Keratinocyte (primary cell): Measurements from ENCODE around the gene NPAS3. TPM values are rescaled to one million over a fixed set of nuclear protein-coding genes. Genes with fewer than 3 reads are reported as not detected.

ENCODE experiments used
- DNase-seq: peaks from one replicate; pipeline ENCODE4 v3.0.0-alpha.2; 2011; ENCODE audit warnings: low read depth, missing footprints, low spot score
- FAIRE-seq: peaks from 2 replicates; lab custom pipeline; 2011; peaks lifted over from hg19 to GRCh38; lab: Jason Lieb, UNC
- H2AFZ ChIP-seq: 2 replicates; pipeline ENCODE4 v1.6.0; 2012; ENCODE audit warnings: low read length, control low read depth, inconsistent platforms; ENCODE audit not compliant: control insufficient read depth
- H3K27ac ChIP-seq: 2 replicates; pipeline ENCODE4 v1.5.1; 2011; ENCODE audit warnings: low read length; ENCODE audit not compliant: control insufficient read depth, insufficient read depth
- H3K27me3 ChIP-seq: 3 replicates; pipeline ENCODE4 v1.6.0; 2011; ENCODE audit warnings: low read length; ENCODE audit not compliant: control insufficient read depth, insufficient read depth; ENCODE audit errors: extremely low read depth
- H3K36me3 ChIP-seq, 2 experiments: 2 replicates in 1 of 2; 3 replicates in 1 of 2; pipeline ENCODE4 v1.5.1; 2011; ENCODE audit warnings: low read length in 2 of 2, mild to moderate bottlenecking in 1 of 2; ENCODE audit not compliant: control insufficient read depth in 2 of 2, insufficient read depth in 2 of 2; ENCODE audit errors: extremely low read depth in 1 of 2
- H3K4me1 ChIP-seq: 3 replicates; pipeline ENCODE4 v1.5.1; 2011; ENCODE audit warnings: low read length; ENCODE audit not compliant: control insufficient read depth, insufficient read depth; ENCODE audit errors: extremely low read depth
- H3K4me2 ChIP-seq: 3 replicates; pipeline ENCODE4 v1.6.0; 2011; ENCODE audit warnings: low read depth, low read length; ENCODE audit not compliant: control insufficient read depth, insufficient read depth; ENCODE audit errors: extremely low read depth
- H3K4me3 ChIP-seq, 3 experiments: fragments of 200-600 bp in 1 of 3; sonication (generic) in 1 of 3; 2 replicates in 2 of 3; 3 replicates in 1 of 3; pipeline ENCODE4 v1.5.1; 2011 to 2016; ENCODE audit warnings: low read length in 3 of 3, mild to moderate bottlenecking in 3 of 3, control low read depth in 2 of 3, inconsistent platforms in 1 of 3, low read depth in 1 of 3, mixed read lengths in 1 of 3, mixed run types in 1 of 3, moderate library complexity in 1 of 3; ENCODE audit not compliant: control insufficient read depth in 2 of 3, insufficient read depth in 2 of 3; ENCODE audit errors: extremely low read depth in 1 of 3
- H3K79me2 ChIP-seq: 2 replicates; pipeline ENCODE4 v1.6.0; 2012; ENCODE audit warnings: low read length; ENCODE audit not compliant: control insufficient read depth, insufficient read depth
- H3K9ac ChIP-seq: 3 replicates; pipeline ENCODE4 v1.6.0; 2011; ENCODE audit warnings: low read length; ENCODE audit not compliant: control insufficient read depth, insufficient read depth; ENCODE audit errors: extremely low read depth
- H3K9me1 ChIP-seq: 3 replicates; pipeline ENCODE4 v1.6.0; 2011; ENCODE audit warnings: low read length; ENCODE audit not compliant: control insufficient read depth, insufficient read depth; ENCODE audit errors: extremely low read depth
- H3K9me3 ChIP-seq: 2 replicates; pipeline ENCODE4 v1.5.1; 2012; ENCODE audit warnings: low read depth, low read length; ENCODE audit not compliant: control insufficient read depth
- H4K20me1 ChIP-seq: 3 replicates; pipeline ENCODE4 v1.6.0; 2011; ENCODE audit warnings: low read length; ENCODE audit not compliant: control insufficient read depth, insufficient read depth; ENCODE audit errors: extremely low read depth
- EZH2 ChIP-seq: IDR thresholded peaks from one replicate; pipeline ENCODE4 v1.6.1; 2012; ENCODE audit warnings: inconsistent platforms, mild to moderate bottlenecking, low read length, moderate library complexity
- dilution Hi-C: fragments of 300-500 bp; cut with MboI; formaldehyde crosslinking; loops from one replicate; pipeline ENCODE4 v1.7.0; 2020; ENCODE audit warnings: low sequenced_read_pairs; ENCODE audit not compliant: extremely low pct_ligation_motif_present
- polyA plus RNA-seq, 5 experiments: library from polyadenylated mRNA; depleted of rRNA in 3 of 5; stranded (reverse) in 3 of 5; stranded (forward) in 1 of 5; unstranded in 1 of 5; fragments of >200 nt; gene quantifications; 1 replicate in 1 of 5; 2 replicates in 3 of 5; 3 replicates in 1 of 5; pipeline versions ENCODE4 v1.2.1 to v1.2.3, GENCODE V29; 2011 to 2012; ENCODE audit warnings: missing spikeins in 2 of 5, low read depth in 1 of 5, low replicate concordance in 1 of 5
- TF ChIP-seq, protein P1 (sequence below), 3 experiments: IDR thresholded peaks in 1 of 3; conservative IDR thresholded peaks in 1 of 3; optimal IDR thresholded peaks in 1 of 3; 2 replicates in 2 of 3; 3 replicates in 1 of 3; pipeline versions ENCODE3 to v1.5.1; 2011; ENCODE audit warnings: low read length in 3 of 3, mild to moderate bottlenecking in 3 of 3, moderate library complexity in 2 of 3, control low read depth in 1 of 3, inconsistent platforms in 1 of 3; ENCODE audit not compliant: insufficient read depth in 2 of 3; ENCODE audit errors: extremely low read depth in 1 of 3

Gene NPAS3
- polyA plus RNA-seq, 1 donor (not counting 4 experiments of a cell fraction or from before 2014, with no cell fraction given), result 0.07 TPM

DNA sequence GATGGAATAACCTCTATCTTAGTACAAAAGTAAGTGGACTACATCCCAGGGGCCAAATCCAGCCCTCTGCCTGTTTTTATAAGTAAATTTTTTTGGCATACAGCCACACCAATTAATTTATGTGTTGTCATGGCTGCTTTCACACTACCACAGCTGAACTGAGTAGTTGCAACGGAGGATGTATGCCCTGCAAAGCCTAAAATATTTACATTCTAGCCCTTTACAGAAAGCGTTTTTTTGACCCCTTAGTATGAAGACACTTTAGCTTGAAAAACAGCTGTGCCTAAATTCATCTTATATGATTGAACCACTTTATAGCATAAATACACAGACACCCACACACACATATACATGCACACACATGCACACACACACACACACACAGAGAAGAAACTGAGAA, 510.6 kb downstream of the NPAS3 start:
- H3K9me3 ChIP-seq, result no peaks in the 10 kb centered on the region
- H2AFZ ChIP-seq, result no peak overlapping the region
- dilution Hi-C loops, result no loop called here
- H3K4me3 ChIP-seq, result no peak overlapping the region
- H3K27me3 ChIP-seq, result no peaks in the 10 kb centered on the region
- no peaks in the 10 kb centered on the region for H4K20me1 ChIP-seq
- H3K9ac ChIP-seq, result no peak overlapping the region
- no peak for DNase-seq
- H3K9me1 ChIP-seq, result no peaks in the 10 kb centered on the region
- no peaks in the 10 kb centered on the region for H3K79me2 ChIP-seq
- H3K27ac ChIP-seq, result no peak overlapping the region
- no peaks in the 10 kb centered on the region for H3K36me3 ChIP-seq
- FAIRE-seq, result no peak
- H3K4me1 ChIP-seq, result no peaks in the 10 kb centered on the region
- H3K4me2 ChIP-seq, result no peak overlapping the region
- TF ChIP-seq, protein P1, sequence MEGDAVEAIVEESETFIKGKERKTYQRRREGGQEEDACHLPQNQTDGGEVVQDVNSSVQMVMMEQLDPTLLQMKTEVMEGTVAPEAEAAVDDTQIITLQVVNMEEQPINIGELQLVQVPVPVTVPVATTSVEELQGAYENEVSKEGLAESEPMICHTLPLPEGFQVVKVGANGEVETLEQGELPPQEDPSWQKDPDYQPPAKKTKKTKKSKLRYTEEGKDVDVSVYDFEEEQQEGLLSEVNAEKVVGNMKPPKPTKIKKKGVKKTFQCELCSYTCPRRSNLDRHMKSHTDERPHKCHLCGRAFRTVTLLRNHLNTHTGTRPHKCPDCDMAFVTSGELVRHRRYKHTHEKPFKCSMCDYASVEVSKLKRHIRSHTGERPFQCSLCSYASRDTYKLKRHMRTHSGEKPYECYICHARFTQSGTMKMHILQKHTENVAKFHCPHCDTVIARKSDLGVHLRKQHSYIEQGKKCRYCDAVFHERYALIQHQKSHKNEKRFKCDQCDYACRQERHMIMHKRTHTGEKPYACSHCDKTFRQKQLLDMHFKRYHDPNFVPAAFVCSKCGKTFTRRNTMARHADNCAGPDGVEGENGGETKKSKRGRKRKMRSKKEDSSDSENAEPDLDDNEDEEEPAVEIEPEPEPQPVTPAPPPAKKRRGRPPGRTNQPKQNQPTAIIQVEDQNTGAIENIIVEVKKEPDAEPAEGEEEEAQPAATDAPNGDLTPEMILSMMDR (optimal IDR thresholded peaks at IDR 0.05 in 1 of 3, IDR thresholded peaks at IDR 0.05 in 1 of 3, conservative IDR thresholded peaks at IDR 0.05 in 1 of 3; ENCODE audit: extremely low read depth in 1 of 3, insufficient read depth in 2 of 3, low read length in 3 of 3), result no peak
- TF ChIP-seq EZH2, result no peak

- dilution Hi-C loops, result no loop called here
- no peaks in the 10 kb centered on the region for H3K4me1 ChIP-seq
- no peak overlapping the region for H3K4me3 ChIP-seq
- no peaks in the 10 kb centered on the region for H3K9me1 ChIP-seq
- no peak overlapping the region for H3K27ac ChIP-seq
- no peaks in the 10 kb centered on the region for H3K79me2 ChIP-seq
- DNase-seq (no peak), FAIRE-seq (no peak)
- H3K36me3 ChIP-seq, result no peaks in the 10 kb centered on the region
- H4K20me1 ChIP-seq, result no peaks in the 10 kb centered on the region
- no peak overlapping the region for H3K9ac ChIP-seq
- H3K27me3 ChIP-seq, result no peaks in the 10 kb centered on the region
- no peak overlapping the region for H2AFZ ChIP-seq
- H3K4me2 ChIP-seq, result no peak overlapping the region
- TF ChIP-seq, protein P1 (optimal IDR thresholded peaks at IDR 0.05 in 1 of 3, IDR thresholded peaks at IDR 0.05 in 1 of 3, conservative IDR thresholded peaks at IDR 0.05 in 1 of 3; ENCODE audit: extremely low read depth in 1 of 3, insufficient read depth in 2 of 3, low read length in 3 of 3), result no peak
- TF ChIP-seq EZH2, result no peak
- H3K9me3 ChIP-seq, result no peaks in the 10 kb centered on the region
Measured at GRCh38 chr14:33449703-33450395, 511.2 kb downstream of the NPAS3 start.
